GM19328 (cell line): ENCODE results near the gene ZSCAN5A.
"Not testable (repeated sequence)": the region's sequence is repeated elsewhere in the genome, so short reads cannot be mapped to it uniquely, and the experiment has no call there.

ENCODE experiments used
- ATAC-seq: cut with Tn5 transposase; IDR thresholded peaks from one replicate; pipeline ENCODE4 v1.9.1; 2021; ENCODE audit warnings: mild to moderate bottlenecking, moderate library complexity; ENCODE audit not compliant: unreplicated experiment

Gene ZSCAN5A, protein sequence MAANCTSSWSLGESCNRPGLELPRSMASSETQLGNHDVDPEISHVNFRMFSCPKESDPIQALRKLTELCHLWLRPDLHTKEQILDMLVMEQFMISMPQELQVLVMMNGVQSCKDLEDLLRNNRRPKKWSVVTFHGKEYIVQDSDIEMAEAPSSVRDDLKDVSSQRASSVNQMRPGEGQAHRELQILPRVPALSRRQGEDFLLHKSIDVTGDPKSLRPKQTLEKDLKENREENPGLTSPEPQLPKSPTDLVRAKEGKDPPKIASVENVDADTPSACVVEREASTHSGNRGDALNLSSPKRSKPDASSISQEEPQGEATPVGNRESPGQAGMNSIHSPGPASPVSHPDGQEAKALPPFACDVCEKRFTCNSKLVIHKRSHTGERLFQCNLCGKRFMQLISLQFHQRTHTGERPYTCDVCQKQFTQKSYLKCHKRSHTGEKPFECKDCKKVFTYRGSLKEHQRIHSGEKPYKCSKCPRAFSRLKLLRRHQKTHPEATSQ

DNA sequence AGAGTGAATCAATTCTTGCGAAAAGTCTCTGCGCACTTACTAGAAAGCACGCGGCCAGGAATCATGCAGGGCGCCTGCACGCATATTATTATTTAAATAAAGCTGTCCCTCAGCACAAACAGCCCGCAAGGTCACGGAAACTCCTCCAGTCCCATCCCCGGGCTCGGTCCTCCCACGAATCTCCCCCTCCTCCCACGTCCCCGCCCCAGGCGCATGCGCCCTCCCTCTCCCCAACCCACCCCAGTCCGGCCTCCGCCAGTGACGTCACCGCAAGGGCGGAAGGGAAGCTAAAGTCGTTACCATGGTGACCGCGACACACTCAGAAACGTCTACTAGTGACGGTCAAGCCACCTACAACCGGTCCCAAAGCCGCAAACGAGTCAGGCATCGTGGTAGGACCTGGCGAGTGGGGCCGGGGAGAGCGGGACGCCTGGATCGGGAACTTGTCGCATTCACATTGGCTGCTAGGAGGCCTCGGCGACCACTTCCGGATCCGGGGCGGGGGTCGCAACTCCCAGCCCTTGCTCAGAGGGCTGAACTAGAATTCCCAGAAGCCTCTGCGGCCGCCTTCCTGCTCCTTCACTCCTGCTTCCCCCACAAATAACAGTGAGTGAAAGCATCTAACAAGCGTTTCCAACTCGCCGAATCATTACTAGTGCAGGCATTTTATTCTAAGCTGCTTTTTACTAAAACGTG, at the start of gene ZSCAN5A:
ZSCAN5A (minus strand) TSS at position 459 of the 696 bp plus-strand sequence. CDS start 89,793 bp downstream, outside the sequence.
- ATAC-seq, result peak; percentile 71

- ATAC-seq, result no peak
Measured at GRCh38 chr19:56360841-56361240, 46.2 kb upstream of the ZSCAN5A start.

DNA sequence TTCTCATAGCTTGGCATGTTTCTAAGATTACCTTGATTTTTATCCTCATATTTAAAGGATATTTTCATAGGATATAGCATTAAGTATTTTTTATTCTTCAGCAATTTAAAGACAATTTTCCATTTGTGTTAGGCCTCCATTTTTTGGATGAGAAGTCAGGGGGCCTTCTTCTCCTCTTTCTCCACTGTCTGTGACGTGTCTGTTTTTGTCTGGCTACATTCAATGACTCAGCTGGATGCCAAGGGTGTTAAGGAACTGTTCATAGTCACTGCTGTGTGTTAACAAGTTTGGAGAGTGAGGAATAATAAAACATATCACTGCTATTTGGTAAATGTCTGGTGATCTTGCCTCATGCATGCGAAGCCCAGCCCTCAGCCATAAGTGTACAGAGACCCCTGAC, 42.3 kb upstream of the ZSCAN5A start:
- ATAC-seq, result no peak

DNA sequence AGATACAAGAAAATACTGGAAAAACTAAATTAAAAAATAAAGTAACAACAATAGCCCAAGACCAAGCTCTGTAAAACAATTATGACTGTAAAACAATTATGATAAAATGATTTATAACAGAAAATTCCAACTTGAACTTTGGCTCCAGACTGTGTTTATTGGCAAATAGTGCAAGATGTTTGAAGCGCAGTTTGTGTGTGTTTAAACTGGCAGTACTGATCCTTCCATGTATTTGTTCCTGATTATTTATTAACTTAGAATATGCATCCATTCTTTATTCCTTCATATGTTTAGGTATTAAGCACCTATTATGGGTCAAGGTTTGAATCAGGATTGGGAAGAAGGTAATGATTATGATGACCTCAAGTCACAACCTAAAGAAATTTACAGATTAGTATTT, 40.9 kb upstream of the ZSCAN5A start:
- no peak for ATAC-seq

GRCh38 chr19:56351208-56351607, 36.6 kb upstream of the ZSCAN5A start:
- ATAC-seq, result no peak

GRCh38 chr19:56350416-56351045, 35.9 kb upstream of the ZSCAN5A start:
- ATAC-seq, result no peak

GRCh38 chr19:56348289-56348877, 33.7 kb upstream of the ZSCAN5A start:
- ATAC-seq, result no peak

DNA sequence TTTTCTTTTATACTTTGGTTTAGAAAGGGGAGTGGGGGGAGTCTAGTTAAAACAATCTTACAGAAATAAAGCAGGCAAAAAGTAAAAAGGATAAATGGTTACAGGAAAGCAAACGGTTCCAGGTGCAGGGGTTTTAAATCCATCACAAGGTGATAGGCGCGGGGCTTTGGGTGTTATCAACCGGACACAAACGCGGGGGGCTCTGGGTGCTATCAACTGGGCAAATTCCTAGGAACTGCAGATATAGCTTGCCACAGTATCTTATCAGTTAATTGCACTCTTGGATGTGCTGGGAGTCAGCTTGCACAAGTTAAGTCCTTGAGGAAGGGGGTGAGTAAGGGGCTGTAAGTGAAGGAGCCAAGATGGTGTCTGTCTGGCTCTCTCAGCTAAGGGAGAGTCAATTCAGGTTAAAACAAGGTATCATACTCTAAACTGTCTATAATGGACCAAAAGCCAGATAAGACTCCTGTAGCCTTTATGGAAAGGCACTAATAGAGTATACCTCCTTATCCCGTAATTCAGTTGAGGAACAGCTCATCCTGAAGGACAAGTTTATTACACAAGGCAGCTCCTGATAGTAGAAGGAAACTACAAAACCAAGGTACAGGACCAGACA, 32.6 kb upstream of the ZSCAN5A start:
- no peak for ATAC-seq

GRCh38 chr19:56341948-56342347, 27.3 kb upstream of the ZSCAN5A start:
- ATAC-seq, result no peak

- ATAC-seq, result not testable (repeated sequence)
Measured at GRCh38 chr19:56339031-56339430, 24.4 kb upstream of the ZSCAN5A start.

- not testable (repeated sequence) for ATAC-seq
Measured at GRCh38 chr19:56337077-56337476, 22.4 kb upstream of the ZSCAN5A start.

DNA sequence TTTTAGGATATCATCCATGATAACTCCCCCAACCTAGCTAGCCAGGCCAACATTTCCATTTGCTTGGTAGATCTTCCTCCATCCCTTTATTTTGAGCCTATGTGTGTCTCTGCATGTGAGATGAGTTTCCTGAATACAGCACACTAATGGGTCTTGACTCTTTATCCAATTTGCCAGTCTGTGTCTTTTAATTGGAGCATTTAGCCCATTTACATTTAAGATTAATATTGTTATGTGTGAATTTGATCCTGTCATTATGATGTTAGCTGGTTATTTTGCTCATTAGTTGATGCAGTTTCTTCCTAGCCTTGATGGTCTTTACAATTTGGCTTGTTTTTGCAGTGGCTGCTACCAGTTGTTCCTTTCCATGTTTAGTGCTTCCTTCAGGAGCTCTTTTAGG, 20.7 kb upstream of the ZSCAN5A start:
- ATAC-seq, result not testable (repeated sequence)

DNA sequence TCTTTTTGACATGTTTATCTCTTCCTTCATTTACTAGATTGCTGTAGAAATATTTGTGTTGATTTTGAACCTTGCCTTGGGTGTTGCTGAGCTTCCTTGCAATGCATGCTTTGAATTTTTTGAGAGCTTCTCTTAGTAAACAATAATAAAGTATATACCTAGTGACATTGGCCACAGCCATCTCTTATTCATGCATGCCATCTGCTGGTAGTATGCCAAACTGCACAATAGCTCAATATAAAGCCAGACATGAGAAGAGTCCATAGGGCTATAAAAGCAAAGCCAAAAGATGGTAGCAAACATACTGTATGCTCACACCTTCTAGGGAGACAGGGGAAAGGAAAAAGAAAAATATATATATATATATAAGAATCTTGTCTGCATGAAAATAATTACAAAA, 18.9 kb upstream of the ZSCAN5A start:
- ATAC-seq, result no peak

DNA sequence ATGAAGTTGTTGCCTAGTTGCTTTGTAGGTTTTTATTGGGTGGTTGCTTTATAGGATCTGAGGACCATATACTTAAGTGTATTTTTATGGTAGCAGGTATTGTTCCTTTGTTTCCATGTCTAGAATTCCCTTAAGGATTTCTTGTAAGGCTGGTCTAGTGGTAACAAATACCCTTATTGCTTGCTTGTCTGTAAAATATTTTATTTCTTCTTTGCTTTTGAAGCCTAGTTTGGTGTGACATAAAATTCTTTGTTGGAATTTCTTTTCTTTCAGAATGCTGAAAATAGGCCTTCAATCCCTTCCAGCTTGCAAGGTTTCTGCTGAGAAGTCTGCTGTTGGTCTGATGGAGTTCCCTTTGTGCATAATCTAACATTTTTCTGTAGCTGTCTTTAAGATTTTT, 18.1 kb upstream of the ZSCAN5A start:
- no peak for ATAC-seq

DNA sequence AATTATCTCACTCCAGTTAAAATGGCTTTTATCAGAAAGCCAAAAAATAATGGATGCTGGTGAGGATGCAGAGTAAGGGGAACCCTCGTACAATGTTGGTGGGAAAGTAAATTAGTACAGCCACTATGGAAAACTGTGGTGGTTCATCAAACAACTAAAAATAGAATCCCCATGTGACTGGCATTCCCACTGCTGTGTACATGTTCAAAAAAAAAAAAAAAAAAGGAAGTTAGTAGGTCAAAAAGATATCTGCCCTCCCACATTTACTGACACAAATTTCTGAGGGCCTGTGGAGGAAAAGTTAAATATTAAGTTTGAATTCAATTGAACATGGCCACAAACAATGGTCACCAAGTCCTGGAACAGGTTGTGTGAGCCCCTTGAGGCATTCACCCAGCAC, 9.8 kb upstream of the ZSCAN5A start:
- ATAC-seq, result no peak

DNA sequence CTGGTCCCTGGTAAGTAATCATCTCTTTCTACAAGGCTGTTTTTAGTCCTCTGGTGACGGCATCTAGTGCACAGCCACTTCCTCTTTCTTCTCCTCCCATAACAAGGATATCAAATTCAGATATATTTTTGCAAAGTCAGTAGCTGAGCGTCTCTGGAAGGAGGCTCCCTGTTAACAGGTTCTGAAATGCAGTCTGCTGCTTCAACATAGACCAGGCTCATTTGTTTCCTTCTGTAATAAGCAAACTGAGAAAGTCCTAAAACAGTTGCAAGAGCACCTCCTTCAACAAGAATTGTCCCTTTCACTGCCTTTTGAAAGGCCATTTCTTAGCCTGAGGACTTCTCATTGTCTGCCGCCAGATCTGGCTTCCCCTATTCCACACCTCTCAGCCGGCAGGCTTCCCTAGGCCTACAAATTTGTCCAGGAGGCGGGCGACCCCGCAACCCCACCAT, 7.4 kb upstream of the ZSCAN5A start:
- ATAC-seq, result no peak

GRCh38 chr19:56321254-56321988, 6.8 kb upstream of the ZSCAN5A start:
- no peak for ATAC-seq

DNA sequence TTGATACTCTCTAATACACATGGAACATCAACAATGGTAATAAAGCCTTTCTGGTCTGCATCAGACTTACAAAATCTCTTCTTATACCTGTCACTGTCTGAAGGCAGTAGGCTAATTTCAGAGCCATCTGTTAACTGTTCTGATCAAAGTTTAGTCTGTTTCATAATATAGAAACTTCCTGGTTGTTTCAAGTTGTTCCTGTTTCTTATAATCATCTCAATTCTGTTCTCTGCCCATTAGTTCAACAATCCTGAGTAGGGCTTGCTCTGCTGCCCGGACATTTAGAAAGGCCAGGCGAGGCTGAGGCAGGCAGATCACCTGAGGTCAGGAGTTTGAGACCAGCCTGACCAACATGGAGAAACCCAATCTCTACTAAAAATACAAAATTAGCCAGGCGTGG, 5.4 kb upstream of the ZSCAN5A start:
- no peak for ATAC-seq

DNA sequence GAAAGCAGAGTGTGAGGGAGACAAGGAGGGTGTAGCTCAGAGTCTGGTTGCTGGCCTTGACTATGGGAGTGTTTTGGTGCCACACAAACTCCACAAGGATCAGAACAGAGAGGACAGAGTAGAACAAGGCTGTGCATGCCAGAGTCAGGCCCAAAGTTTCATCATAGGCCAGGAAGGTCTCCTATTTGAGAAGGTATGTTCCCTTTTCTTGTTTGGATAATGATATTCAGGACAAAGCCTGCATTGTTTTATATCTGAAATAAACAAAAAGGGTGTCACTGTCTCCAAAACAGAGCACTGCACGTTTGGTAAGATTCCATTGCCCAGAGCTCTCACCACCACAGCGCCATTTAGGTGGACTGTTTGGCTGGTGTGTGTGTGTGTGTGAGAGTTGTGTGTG, 3.1 kb upstream of the ZSCAN5A start:
- ATAC-seq, result no peak

- no peak for ATAC-seq
Measured at GRCh38 chr19:56316728-56317127, 2.1 kb upstream of the ZSCAN5A start.
